GM12878 (cell line): Measurements from ENCODE around the gene PM20D2. TPM values are rescaled to one million over a fixed set of nuclear protein-coding genes. Genes with fewer than 3 reads are reported as not detected.

Source experiments
- ATAC-seq: fragments of 200-7000 bp; cut with Tn5 transposase; 3 replicates; pipeline ENCODE4 v1.9.1; 2020; ENCODE audit warnings: mild to moderate bottlenecking, moderate library complexity
- BruUV-seq: library from RNA; stranded (reverse); fragments of 400-500 nt; replicated peaks from 2 replicates; lab custom pipeline; 2021; lab: Mats Ljungman, UMichigan
- CTCF ChIA-PET: fragments of 300-600 bp; sonication (Branson Sonifier 250); formaldehyde crosslinking; extraction: SDS; loops from one replicate; lab custom pipeline; 2021; ENCODE audit warnings: inconsistent platforms; lab: Yijun Ruan, JAX
- POLR2A ChIA-PET: fragments of 350-600 bp; formaldehyde crosslinking; extraction: SDS; loops from one replicate; lab custom pipeline; 2021; ENCODE audit warnings: inconsistent platforms; lab: Charles Lee
- RAD21 ChIA-PET: fragments of 300-600 bp; sonication (Branson Sonifier 250); formaldehyde crosslinking; loops from one replicate; lab custom pipeline; 2023; ENCODE audit warnings: antibody characterized with exemption; ENCODE audit not compliant: unreplicated experiment; lab: Charles Lee
- SMC1A ChIA-PET: fragments of 300-600 bp; sonication (Branson Sonifier 250); formaldehyde crosslinking; loops from one replicate; lab custom pipeline; 2023; ENCODE audit not compliant: unreplicated experiment, uncharacterized antibody; lab: Charles Lee
- DNase-seq: peaks from one replicate; pipeline ENCODE4 v3.0.0-alpha.2; 2011; ENCODE audit warnings: low read depth, low spot score
- FAIRE-seq: peaks from 3 replicates; lab custom pipeline; 2011; peaks lifted over from hg19 to GRCh38; lab: Jason Lieb, UNC
- H2AFZ ChIP-seq: 2 replicates; pipeline ENCODE4 v1.6.0; 2011; ENCODE audit warnings: low read depth, low read length, control low read depth; ENCODE audit not compliant: control insufficient read depth
- H3K27ac ChIP-seq: 2 replicates; pipeline ENCODE4 v1.5.1; 2011; ENCODE audit warnings: control low read depth; ENCODE audit not compliant: control insufficient read depth, insufficient read depth
- H3K27me3 ChIP-seq, 2 experiments: replicated peaks in 1 of 2; 2 replicates each; pipeline versions ENCODE4 v1.6.0 to v1.6.1; 2011; ENCODE audit warnings: low read length in 1 of 2; ENCODE audit not compliant: control insufficient read depth in 2 of 2, insufficient read depth in 2 of 2
- H3K36me3 ChIP-seq, 2 experiments: 2 replicates each; pipeline ENCODE4 v1.5.1; 2011; ENCODE audit warnings: low read length in 1 of 2; ENCODE audit not compliant: control insufficient read depth in 2 of 2, insufficient read depth in 2 of 2
- H3K4me1 ChIP-seq: 2 replicates; pipeline ENCODE4 v1.6.1; 2011; ENCODE audit warnings: mild to moderate bottlenecking, low read length, moderate library complexity, mixed read lengths; ENCODE audit not compliant: control insufficient read depth, insufficient read depth
- H3K4me2 ChIP-seq: 2 replicates; pipeline ENCODE4 v1.6.0; 2011; ENCODE audit warnings: control low read depth; ENCODE audit not compliant: control insufficient read depth, insufficient read depth
- H3K4me3 ChIP-seq: fragments of 200-600 bp; sonication (generic); 2 replicates; pipeline ENCODE4 v1.5.1; 2016
- H3K79me2 ChIP-seq: 2 replicates; pipeline ENCODE4 v1.6.0; 2011; ENCODE audit warnings: low read length; ENCODE audit not compliant: control insufficient read depth, insufficient read depth
- H3K9ac ChIP-seq: 2 replicates; pipeline ENCODE4 v1.8.0; 2011; ENCODE audit warnings: low read length, control low read depth, mixed read lengths; ENCODE audit not compliant: control insufficient read depth, insufficient read depth
- H3K9me3 ChIP-seq: replicated peaks from 3 replicates; pipeline ENCODE4 v1.5.1; 2011; ENCODE audit warnings: mild to moderate bottlenecking, low read length; ENCODE audit not compliant: control insufficient read depth, insufficient read depth
- H4K20me1 ChIP-seq: 2 replicates; pipeline ENCODE4 v1.6.0; 2011; ENCODE audit not compliant: control insufficient read depth, insufficient read depth
- CBFB ChIP-seq: IDR thresholded peaks from 2 replicates; pipeline ENCODE4 v1.6.1; 2016; ENCODE audit warnings: antibody characterized with exemption, low read depth
- FOXM1 ChIP-seq: IDR thresholded peaks from 2 replicates; pipeline ENCODE4 v1.6.1; 2012; ENCODE audit warnings: low read depth, mild to moderate bottlenecking, inconsistent platforms, low read length, moderate library complexity
- HDAC6 ChIP-seq: fragments of 200-600 bp; sonication (generic); IDR thresholded peaks from one replicate; pipeline ENCODE4 v1.8.0; 2017; ENCODE audit warnings: antibody characterized with exemption; ENCODE audit not compliant: unreplicated experiment
- IKZF1 ChIP-seq: fragments of 450-650 bp; conservative IDR thresholded peaks from 2 replicates; pipeline ENCODE4 v1.6.1; 2017; ENCODE audit warnings: antibody characterized with exemption, mild to moderate bottlenecking
- NFYB ChIP-seq: IDR thresholded peaks from 2 replicates; pipeline ENCODE4 v1.6.1; 2011; ENCODE audit warnings: low read depth, mild to moderate bottlenecking, low read length, improper control_type of control experiment, moderate library complexity; ENCODE audit not compliant: insufficient read depth
- POU2F2 ChIP-seq: IDR thresholded peaks from 3 replicates; pipeline ENCODE4 v1.6.1; 2011; ENCODE audit warnings: low read depth, mild to moderate bottlenecking, low read length, borderline replicate concordance
- RELB ChIP-seq: fragments of 450-650 bp; IDR thresholded peaks from 2 replicates; pipeline ENCODE4 v1.6.1; 2017; ENCODE audit warnings: low read depth, mild to moderate bottlenecking, moderate library complexity
- SMARCA5 ChIP-seq: fragments of 450-650 bp; IDR thresholded peaks from 2 replicates; pipeline ENCODE4 v1.6.1; 2017; ENCODE audit warnings: mild to moderate bottlenecking
- SUZ12 ChIP-seq: fragments of 200-600 bp; sonication (generic); IDR thresholded peaks from one replicate; pipeline ENCODE4 v1.6.1; 2018; ENCODE audit warnings: antibody characterized with exemption, mild to moderate bottlenecking; ENCODE audit not compliant: unreplicated experiment
- ZBTB4 ChIP-seq: fragments of 450-650 bp; formaldehyde crosslinking; IDR thresholded peaks from 2 replicates; pipeline ENCODE4 v1.4.0; 2022; ENCODE audit warnings: mild to moderate bottlenecking, moderate library complexity
- WGBS: methylation state at CpG from one replicate; pipeline ENCODE4 v1.1.6; 2016; ENCODE audit warnings: low lambda C conversion rate; ENCODE audit not compliant: insufficient replicate concordance, insufficient coverage; ENCODE audit errors: missing lambda C conversion rate; 5-methylcytosine and 5-hydroxymethylcytosine counted together
- in situ Hi-C: fragments of 300-500 bp; cut with MboI; formaldehyde crosslinking; loops from 9 replicates; pipeline ENCODE4 v1.14.3; 2018; ENCODE audit warnings: mixed read lengths
- intact Hi-C: fragments of 100-400 bp; cut with micrococcal nuclease; formaldehyde crosslinking; loops from one replicate; pipeline ENCODE4 v1.14.2; 2022; ENCODE audit not compliant: unreplicated experiment
- polyA plus RNA-seq, 11 experiments: library from polyadenylated mRNA; depleted of rRNA in 4 of 11; unstranded in 6 of 11; stranded (reverse) in 5 of 11; fragments of >200 nt; fragmentation: Nextera tagmentation in 4 of 11; fragmentation: Illumina TruSeq in 1 of 11; extraction: Ambion mirVana in 4 of 11; extraction: Trizol in 1 of 11; gene quantifications; 1 replicate in 1 of 11; 2 replicates in 10 of 11; pipeline versions ENCODE4 v1.2.1 to v1.2.3, GENCODE V29; 2011 to 2016; ENCODE audit warnings: inconsistent platforms in 2 of 11, missing spikeins in 2 of 11, low read depth in 1 of 11
- total RNA-seq, 4 experiments: library from RNA; depleted of rRNA in 3 of 4; stranded (reverse); fragments of >200 nt in 3 of 4; fragmentation: Illumina TruSeq in 1 of 4; extraction: Trizol in 1 of 4; gene quantifications; 2 replicates each; pipeline versions ENCODE4 v1.2.1 to v1.2.3, GENCODE V29; 2013 to 2021

PM20D2 gene
- total and polyA plus RNA-seq, 10 of the 15 experiments (the other 5 are each of a cell fraction or from before 2014, with no cell fraction given), result 7.8 to 23.6 (median 15.7) TPM

GRCh38 chr6:89110284-89110683, 35.6 kb upstream of the PM20D2 start:
- SMC1A ChIA-PET, result interaction anchor here (1.1 kb wide), 1 partner anchor 20 kb away, joined by 3 read pairs; no protein-coding TSS in a partner anchor
- TF ChIP-seq FOXM1, result no peak
- peak; percentile 28; the same call in 1 of the 2 replicates for TF ChIP-seq NFYB
- TF ChIP-seq SUZ12, result no peak
- no peak overlapping the region for H3K4me2 ChIP-seq
- FAIRE-seq, result no peak
- H3K9ac ChIP-seq, result no peak overlapping the region
- no peaks in the 10 kb centered on the region; the same call in 1 of the 2 replicates for H3K4me1 ChIP-seq
- WGBS, result 27% methylated on average over 3 of the region's 3 CpGs
- no peaks in the 10 kb centered on the region for H4K20me1 ChIP-seq
- DNase-seq, result no peak
- H2AFZ ChIP-seq, result no peak overlapping the region
- no peaks in the 10 kb centered on the region for H3K36me3 ChIP-seq
- peak; percentile 69 for ATAC-seq
- RAD21 ChIA-PET, result no interaction called here
- intact Hi-C loops, result no loop called here
- no peak overlapping the region for H3K4me3 ChIP-seq
- peaks cover 0 to 2% of the 10 kb centered on the region in 2 experiments; a peak in 1 of 4 replicates for H3K27me3 ChIP-seq
- no peaks in the 10 kb centered on the region for H3K79me2 ChIP-seq
- POLR2A ChIA-PET, result interaction anchor here (1.3 kb wide), 1 partner anchor 12 kb away, joined by 4 read pairs; no protein-coding TSS in a partner anchor
- CTCF ChIA-PET, result interaction anchor here (0.6 to 2.7 kb wide), 3 partner anchors 128 to 161 kb away, joined by 3 to 9 read pairs (median 4); no protein-coding TSS in a partner anchor
- H3K27ac ChIP-seq, result no peak overlapping the region
- no peaks in the 10 kb centered on the region for H3K9me3 ChIP-seq
- BruUV-seq, result no TSS peak
- in situ Hi-C loops, result no loop called here

GRCh38 chr6:89111933-89112332, 33.9 kb upstream of the PM20D2 start:
- Histone ChIP-seq H3K36me3 (no peaks in the 10 kb centered on the region), H2AFZ (no peak overlapping the region), H3K9me3 (no peaks in the 10 kb centered on the region), H4K20me1 (no peaks in the 10 kb centered on the region), H3K4me2 (no peak overlapping the region), H3K79me2 (no peaks in the 10 kb centered on the region), H3K27ac (no peak overlapping the region), H3K4me3 (no peak overlapping the region), H3K4me1 (no peaks in the 10 kb centered on the region; the same call in 1 of the 2 replicates), H3K27me3 (peaks cover 0 to 2% of the 10 kb centered on the region in 2 experiments; a peak in 1 of 4 replicates), H3K9ac (no peak overlapping the region)
- DNase-seq, result no peak
- in situ Hi-C loops, result no loop called here
- no peak for FAIRE-seq
- intact Hi-C loops, result no loop called here
- WGBS, result 79% methylated on average over 9 of the region's 9 CpGs
- POLR2A ChIA-PET, result no interaction called here
- no peak for ATAC-seq
- CTCF ChIA-PET, result interaction anchor here (0.8 to 2.7 kb wide), 2 partner anchors 36 to 130 kb away, joined by 3 to 9 read pairs; no protein-coding TSS in a partner anchor
- no TSS peak for BruUV-seq
- RAD21 ChIA-PET, result no interaction called here
- SMC1A ChIA-PET, result interaction anchor here (0.9 to 1.4 kb wide), 4 partner anchors 11 to 130 kb away, joined by 3 read pairs; no protein-coding TSS in a partner anchor
- TF ChIP-seq RELB (no peak), HDAC6 (no peak), CBFB (no peak), IKZF1 (no peak), SMARCA5 (no peak), POU2F2 (no peak), ZBTB4 (CRISPR knock-in tag) (no peak), FOXM1 (no peak)
